Fibroblast of lung (primary cell): Measurements from ENCODE around the gene KCNH2.

ENCODE experiments used
- CTCF ChIP-seq, 2 donors: IDR thresholded peaks in 1 of 2; conservative IDR thresholded peaks in 1 of 2; 1 replicate in 1 of 2; 2 replicates in 1 of 2; pipeline ENCODE4 v1.5.1; 2011 to 2012; ENCODE audit warnings: low read length in 2 of 2, control low read depth in 1 of 2, inconsistent platforms in 1 of 2, low read depth in 1 of 2, mild to moderate bottlenecking in 1 of 2
- EZH2 ChIP-seq: IDR thresholded peaks from 2 replicates; pipeline ENCODE4 v1.5.1; 2012; ENCODE audit warnings: low read length, control low read depth, mild to moderate bottlenecking; ENCODE audit errors: missing control alignments

GRCh38 chr7:151005566-151005965, 27.4 kb upstream of the KCNH2 start:
- TF ChIP-seq CTCF (conservative IDR thresholded peaks at IDR 0.05 in 1 of 2, IDR thresholded peaks at IDR 0.05 in 1 of 2; ENCODE audit: low read depth in 1 of 2, low read length in 2 of 2) (no peak), EZH2 (no peak)
